Mammary epithelial cell (primary cell): ENCODE measurements around the gene RTTN.

Experiments used
- CTCF ChIP-seq, 2 donors: IDR thresholded peaks in 1 of 2; conservative IDR thresholded peaks in 1 of 2; 2 replicates each; pipeline ENCODE4 v1.5.1; 2011 to 2012; ENCODE audit warnings: inconsistent platforms in 2 of 2, low read length in 2 of 2, mild to moderate bottlenecking in 2 of 2, control low read depth in 1 of 2, low read depth in 1 of 2; ENCODE audit not compliant: insufficient read depth in 1 of 2; ENCODE audit errors: extremely low read depth in 1 of 2
- EZH2 ChIP-seq: IDR thresholded peaks from 2 replicates; pipeline ENCODE4 v1.6.1; 2012; ENCODE audit warnings: low read length, inconsistent platforms, borderline replicate concordance

GRCh38 chr18:69968039-69968438, 237.4 kb downstream of the RTTN start:
- no peak for TF ChIP-seq CTCF (conservative IDR thresholded peaks at IDR 0.05 in 1 of 2, IDR thresholded peaks at IDR 0.05 in 1 of 2; ENCODE audit: extremely low read depth in 1 of 2, insufficient read depth in 1 of 2, low read depth in 1 of 2, low read length in 2 of 2)
- TF ChIP-seq EZH2, result no peak
